OCI-LY3 (cell line): Measurements from ENCODE around the gene ETFB.

Experiments
- EZH2phosphoT487 ChIP-seq: fragments of 200-600 bp; shearing (Covaris generic); IDR thresholded peaks from 2 replicates; pipeline ENCODE4 v1.6.1; 2018; ENCODE audit warnings: antibody characterized with exemption, mixed run types, low read depth
- TF ChIP-seq, protein P1 (sequence below): fragments of 200-600, 300-600 bp; sonication (generic); IDR thresholded peaks from 2 replicates; pipeline ENCODE4 v1.5.1; 2014; ENCODE audit warnings: antibody characterized with exemption, low read length, low read depth

DNA sequence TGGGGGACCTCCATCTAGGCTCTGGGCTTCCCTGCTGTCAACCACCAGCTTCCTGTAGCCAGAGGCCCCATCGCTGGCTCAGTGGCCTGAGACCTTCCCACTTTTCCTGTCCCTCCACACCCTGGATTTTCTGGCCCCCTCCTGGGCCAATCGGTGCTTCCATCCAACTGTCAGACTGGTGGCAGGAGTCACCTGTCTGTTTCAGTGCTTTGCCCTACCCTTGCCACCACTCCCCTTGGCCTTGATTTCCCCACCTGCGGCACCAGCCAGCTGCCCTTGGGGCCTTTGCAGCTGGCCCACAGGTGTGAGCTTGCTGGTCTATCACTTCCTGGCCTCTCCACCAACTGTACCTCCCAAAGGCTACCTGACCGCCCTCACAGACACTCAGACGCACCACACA lies 36.8 kb downstream of the ETFB start:
- TF ChIP-seq, protein P1, sequence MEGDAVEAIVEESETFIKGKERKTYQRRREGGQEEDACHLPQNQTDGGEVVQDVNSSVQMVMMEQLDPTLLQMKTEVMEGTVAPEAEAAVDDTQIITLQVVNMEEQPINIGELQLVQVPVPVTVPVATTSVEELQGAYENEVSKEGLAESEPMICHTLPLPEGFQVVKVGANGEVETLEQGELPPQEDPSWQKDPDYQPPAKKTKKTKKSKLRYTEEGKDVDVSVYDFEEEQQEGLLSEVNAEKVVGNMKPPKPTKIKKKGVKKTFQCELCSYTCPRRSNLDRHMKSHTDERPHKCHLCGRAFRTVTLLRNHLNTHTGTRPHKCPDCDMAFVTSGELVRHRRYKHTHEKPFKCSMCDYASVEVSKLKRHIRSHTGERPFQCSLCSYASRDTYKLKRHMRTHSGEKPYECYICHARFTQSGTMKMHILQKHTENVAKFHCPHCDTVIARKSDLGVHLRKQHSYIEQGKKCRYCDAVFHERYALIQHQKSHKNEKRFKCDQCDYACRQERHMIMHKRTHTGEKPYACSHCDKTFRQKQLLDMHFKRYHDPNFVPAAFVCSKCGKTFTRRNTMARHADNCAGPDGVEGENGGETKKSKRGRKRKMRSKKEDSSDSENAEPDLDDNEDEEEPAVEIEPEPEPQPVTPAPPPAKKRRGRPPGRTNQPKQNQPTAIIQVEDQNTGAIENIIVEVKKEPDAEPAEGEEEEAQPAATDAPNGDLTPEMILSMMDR, result no peak
- no peak for TF ChIP-seq EZH2phosphoT487
